Activated T-cell treated with anti-CD3 and anti-CD28 coated beads, Interleukin-2, amount 50 U/mL, for 72 hours (primary cell): Measurements from ENCODE around the gene TTC39C. TPM values are rescaled to one million over a fixed set of nuclear protein-coding genes. Genes with fewer than 3 reads are reported as not detected.
A peak's percentile ranks its signal among the peaks of the same experiment; 100 is the strongest.
"Not testable (repeated sequence)": the region's sequence is repeated elsewhere in the genome, so short reads cannot be mapped to it uniquely, and the experiment has no call there.

ENCODE experiments used
- ATAC-seq, 2 donors: fragments of 150-1000 bp; cut with Tn5 transposase; replicated peaks in 1 of 2; 2 replicates each; pipeline ENCODE4 v1.10.0; 2021; ENCODE audit warnings: moderate library complexity in 2 of 2, mild to moderate bottlenecking in 1 of 2
- DNase-seq, 2 donors: peaks; one replicate each; pipeline ENCODE4 v3.0.0; 2021 to 2022; ENCODE audit warnings: mixed read lengths in 1 of 2
- H3K27ac Mint-ChIP-seq: one replicate; pipeline ENCODE4 v1.8.0; 2022; ENCODE audit warnings: mild to moderate bottlenecking, moderate library complexity, mixed read lengths
- H3K27me3 Mint-ChIP-seq: one replicate; pipeline ENCODE4 v1.8.0; 2022; ENCODE audit warnings: low read depth, mixed read lengths
- H3K36me3 Mint-ChIP-seq, 2 donors: one replicate each; pipeline ENCODE4 v1.8.0; 2022; ENCODE audit warnings: mixed read lengths in 2 of 2, mild to moderate bottlenecking in 1 of 2; ENCODE audit not compliant: insufficient read depth in 2 of 2
- H3K4me1 Mint-ChIP-seq: one replicate; pipeline ENCODE4 v1.8.0; 2022; ENCODE audit warnings: low read depth, mixed read lengths
- H3K4me3 Mint-ChIP-seq, 2 donors: one replicate each; pipeline ENCODE4 v1.8.0; 2022; ENCODE audit warnings: mild to moderate bottlenecking in 2 of 2, mixed read lengths in 2 of 2, moderate library complexity in 2 of 2
- H3K9me3 Mint-ChIP-seq, 2 donors: one replicate each; pipeline ENCODE4 v1.8.0; 2022; ENCODE audit warnings: mixed read lengths in 2 of 2
- total RNA-seq, 2 donors: library from RNA; stranded (reverse); gene quantifications; one replicate each; pipeline ENCODE4 v1.2.3, GENCODE V29; 2022

Gene TTC39C
- total RNA-seq, 2 donors from 2014 or later = 38.8 to 41.3 TPM

GRCh38 chr18:24126155-24126961, 111.8 kb downstream of the TTC39C start:
- no peaks in the 10 kb centered on the region for H3K27me3 Mint-ChIP-seq
- DNase-seq = no peak
- peaks cover 4 to 9% of the 10 kb centered on the region in 2 donors for H3K36me3 Mint-ChIP-seq
- H3K27ac Mint-ChIP-seq = no peak overlapping the region
- H3K4me1 Mint-ChIP-seq = no peaks in the 10 kb centered on the region
- H3K9me3 Mint-ChIP-seq = no peaks in the 10 kb centered on the region
- no peak overlapping the region for H3K4me3 Mint-ChIP-seq
- ATAC-seq = no peak

GRCh38 chr18:24127735-24128134, 113.2 kb downstream of the TTC39C start:
- no peaks in the 10 kb centered on the region for H3K9me3 Mint-ChIP-seq
- no peaks in the 10 kb centered on the region for H3K27me3 Mint-ChIP-seq
- peaks cover 4 to 10% of the 10 kb centered on the region in 2 donors for H3K36me3 Mint-ChIP-seq
- no peak for ATAC-seq
- no peaks in the 10 kb centered on the region for H3K4me1 Mint-ChIP-seq
- no peak overlapping the region for H3K4me3 Mint-ChIP-seq
- no peak for DNase-seq
- no peak overlapping the region for H3K27ac Mint-ChIP-seq

GRCh38 chr18:24128700-24129099, 114.1 kb downstream of the TTC39C start:
- no peaks in the 10 kb centered on the region for H3K27me3 Mint-ChIP-seq
- ATAC-seq = no peak
- no peaks in the 10 kb centered on the region for H3K4me1 Mint-ChIP-seq
- H3K27ac Mint-ChIP-seq = peak overlapping the region; percentile 34
- H3K36me3 Mint-ChIP-seq = peaks cover 4 to 10% of the 10 kb centered on the region in 2 donors
- H3K4me3 Mint-ChIP-seq = no peak overlapping the region
- no peaks in the 10 kb centered on the region for H3K9me3 Mint-ChIP-seq
- no peak for DNase-seq

GRCh38 chr18:24130494-24130893, 115.9 kb downstream of the TTC39C start:
- no peaks in the 10 kb centered on the region for H3K4me1 Mint-ChIP-seq
- H3K4me3 Mint-ChIP-seq = no peak overlapping the region
- ATAC-seq = no peak
- no peaks in the 10 kb centered on the region for H3K27me3 Mint-ChIP-seq
- peaks cover 4 to 7% of the 10 kb centered on the region in 2 donors for H3K36me3 Mint-ChIP-seq
- DNase-seq = no peak
- no peaks in the 10 kb centered on the region for H3K9me3 Mint-ChIP-seq
- H3K27ac Mint-ChIP-seq = no peak overlapping the region

GRCh38 chr18:24136967-24137373, 122.4 kb downstream of the TTC39C start:
- peaks cover 0 to 2% of the 10 kb centered on the region in 2 donors for H3K9me3 Mint-ChIP-seq
- H3K4me1 Mint-ChIP-seq = peaks cover 25% of the 10 kb centered on the region
- H3K36me3 Mint-ChIP-seq = peaks cover 0 to 2% of the 10 kb centered on the region in 2 donors
- ATAC-seq (no peak), DNase-seq (peak in 1 of 2 donors; percentile 10)
- peaks cover 7% of the 10 kb centered on the region for H3K27me3 Mint-ChIP-seq
- H3K4me3 Mint-ChIP-seq = peak overlapping the region in 1 of 2 donors; percentile 15
- no peak overlapping the region for H3K27ac Mint-ChIP-seq

- H3K27me3 Mint-ChIP-seq = peaks cover 7% of the 10 kb centered on the region
- ATAC-seq (peak; percentile 15), DNase-seq (no peak)
- peak overlapping the region; percentile 64 for H3K27ac Mint-ChIP-seq
- H3K9me3 Mint-ChIP-seq = peaks cover 0 to 2% of the 10 kb centered on the region in 2 donors
- peaks cover 25% of the 10 kb centered on the region for H3K4me1 Mint-ChIP-seq
- H3K4me3 Mint-ChIP-seq = peak overlapping the region; percentile 95 to 97
- peaks cover 0 to 2% of the 10 kb centered on the region in 2 donors for H3K36me3 Mint-ChIP-seq
Observed at GRCh38 chr18:24138409-24138788, 123.8 kb downstream of the TTC39C start.

- H3K4me3 Mint-ChIP-seq = peak within 1 kb of the TSS; percentile 95 to 97
Observed at GRCh38 chr18:24138789-24139616, 124.4 kb downstream of the TTC39C start, which contains the start of gene CABYR. Gene CABYR, plus strand, starts transcription at chr18:24139062. Its CDS starts 4,053 bp downstream, at chr18:24143115.

GRCh38 chr18:24140697-24141096, 126.1 kb downstream of the TTC39C start:
- peaks cover 0 to 2% of the 10 kb centered on the region in 2 donors for H3K9me3 Mint-ChIP-seq
- H3K4me3 Mint-ChIP-seq = peak overlapping the region in 1 of 2 donors; percentile 40
- peaks cover 7% of the 10 kb centered on the region for H3K27me3 Mint-ChIP-seq
- peaks cover 0 to 2% of the 10 kb centered on the region in 2 donors for H3K36me3 Mint-ChIP-seq
- no peak for ATAC-seq
- H3K27ac Mint-ChIP-seq = no peak overlapping the region
- peaks cover 25% of the 10 kb centered on the region for H3K4me1 Mint-ChIP-seq
- no peak for DNase-seq

More at GRCh38 chr18:24138789-24139616, 124.4 kb downstream of the TTC39C start, which contains the start of gene CABYR:
- H3K4me1 Mint-ChIP-seq = peaks cover 25% of the 10 kb centered on the region
- DNase-seq (peak; percentile 75 to 79), ATAC-seq (peak; percentile 93 to 94)
- H3K36me3 Mint-ChIP-seq = peaks cover 0 to 2% of the 10 kb centered on the region in 2 donors
- peaks cover 7% of the 10 kb centered on the region for H3K27me3 Mint-ChIP-seq
- H3K27ac Mint-ChIP-seq = peak within 1 kb of the TSS; percentile 64
- peaks cover 0 to 2% of the 10 kb centered on the region in 2 donors for H3K9me3 Mint-ChIP-seq

- Mint-ChIP-seq H3K4me1 (peaks cover 17% of the 10 kb centered on the region), H3K4me3 (no peak overlapping the region), H3K9me3 (peaks cover 0 to 2% of the 10 kb centered on the region in 2 donors), H3K27ac (no peak overlapping the region), H3K27me3 (peaks cover 7% of the 10 kb centered on the region), H3K36me3 (peaks cover 0 to 2% of the 10 kb centered on the region in 2 donors)
- DNase-seq (no peak), ATAC-seq (no peak)
Observed at GRCh38 chr18:24142376-24142775, 127.8 kb downstream of the TTC39C start.

- ATAC-seq, H3K4me1 Mint-ChIP-seq, H3K27ac Mint-ChIP-seq, DNase-seq, H3K9me3 Mint-ChIP-seq, H3K36me3 Mint-ChIP-seq, H3K4me3 Mint-ChIP-seq, H3K27me3 Mint-ChIP-seq: not testable (repeated sequence)
Observed at GRCh38 chr18:24149591-24149990, 135.0 kb downstream of the TTC39C start.

GRCh38 chr18:24153397-24153796, 138.8 kb downstream of the TTC39C start:
- ATAC-seq (no peak), DNase-seq (no peak)
- no peaks in the 10 kb centered on the region for H3K9me3 Mint-ChIP-seq
- H3K4me1 Mint-ChIP-seq = peaks cover 5% of the 10 kb centered on the region
- H3K27me3 Mint-ChIP-seq = no peaks in the 10 kb centered on the region
- no peak overlapping the region for H3K27ac Mint-ChIP-seq
- H3K4me3 Mint-ChIP-seq = no peak overlapping the region
- no peaks in the 10 kb centered on the region for H3K36me3 Mint-ChIP-seq

GRCh38 chr18:24157855-24158254, 143.3 kb downstream of the TTC39C start:
- Mint-ChIP-seq H3K4me1 (peaks cover 5% of the 10 kb centered on the region), H3K36me3 (no peaks in the 10 kb centered on the region), H3K27me3 (no peaks in the 10 kb centered on the region), H3K27ac (no peak overlapping the region), H3K9me3 (no peaks in the 10 kb centered on the region), H3K4me3 (no peak overlapping the region)
- DNase-seq (no peak), ATAC-seq (no peak)

- Mint-ChIP-seq H3K4me3 (no peak overlapping the region), H3K27ac (no peak overlapping the region), H3K4me1 (peaks cover 5% of the 10 kb centered on the region), H3K9me3 (no peaks in the 10 kb centered on the region), H3K27me3 (no peaks in the 10 kb centered on the region), H3K36me3 (no peaks in the 10 kb centered on the region)
- DNase-seq (no peak), ATAC-seq (no peak)
Observed at GRCh38 chr18:24160086-24160485, 145.5 kb downstream of the TTC39C start.
